DOHH2 (cell line): ENCODE results near the gene RPTN.

Experiments
- EZH2phosphoT487 ChIP-seq: fragments of 200-600 bp; sonication (generic); IDR thresholded peaks from 2 replicates; pipeline ENCODE4 v1.6.1; 2017; ENCODE audit warnings: borderline replicate concordance, mild to moderate bottlenecking, antibody characterized with exemption, low read length, moderate library complexity, mixed read lengths
- TF ChIP-seq, protein P1 (sequence below): fragments of 200-600 bp; sonication (generic); IDR thresholded peaks from one replicate; pipeline ENCODE4 v1.5.1; 2014; ENCODE audit warnings: antibody characterized with exemption, mild to moderate bottlenecking, low read depth, low read length; ENCODE audit not compliant: poor library complexity, severe bottlenecking

DNA sequence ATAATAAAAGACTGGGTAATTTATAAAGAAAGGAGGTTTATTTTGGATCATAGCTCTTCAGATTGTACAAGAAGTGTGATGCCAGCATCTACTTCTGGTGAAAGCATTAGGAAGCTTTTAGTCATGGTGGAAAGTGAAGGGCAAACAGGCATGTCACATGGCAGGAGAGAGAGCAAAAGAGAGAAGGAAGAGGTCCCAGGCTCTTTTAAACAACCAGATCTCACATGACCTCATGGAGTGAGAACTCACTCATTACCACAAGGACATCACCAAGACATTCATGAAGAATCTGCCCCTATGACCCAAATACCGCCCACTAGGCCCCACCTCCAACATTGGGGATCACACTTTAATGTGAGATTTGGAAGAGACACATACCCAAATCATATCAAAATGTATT lies 10.0 kb downstream of the RPTN start:
- TF ChIP-seq, protein P1, sequence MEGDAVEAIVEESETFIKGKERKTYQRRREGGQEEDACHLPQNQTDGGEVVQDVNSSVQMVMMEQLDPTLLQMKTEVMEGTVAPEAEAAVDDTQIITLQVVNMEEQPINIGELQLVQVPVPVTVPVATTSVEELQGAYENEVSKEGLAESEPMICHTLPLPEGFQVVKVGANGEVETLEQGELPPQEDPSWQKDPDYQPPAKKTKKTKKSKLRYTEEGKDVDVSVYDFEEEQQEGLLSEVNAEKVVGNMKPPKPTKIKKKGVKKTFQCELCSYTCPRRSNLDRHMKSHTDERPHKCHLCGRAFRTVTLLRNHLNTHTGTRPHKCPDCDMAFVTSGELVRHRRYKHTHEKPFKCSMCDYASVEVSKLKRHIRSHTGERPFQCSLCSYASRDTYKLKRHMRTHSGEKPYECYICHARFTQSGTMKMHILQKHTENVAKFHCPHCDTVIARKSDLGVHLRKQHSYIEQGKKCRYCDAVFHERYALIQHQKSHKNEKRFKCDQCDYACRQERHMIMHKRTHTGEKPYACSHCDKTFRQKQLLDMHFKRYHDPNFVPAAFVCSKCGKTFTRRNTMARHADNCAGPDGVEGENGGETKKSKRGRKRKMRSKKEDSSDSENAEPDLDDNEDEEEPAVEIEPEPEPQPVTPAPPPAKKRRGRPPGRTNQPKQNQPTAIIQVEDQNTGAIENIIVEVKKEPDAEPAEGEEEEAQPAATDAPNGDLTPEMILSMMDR, result no peak
- no peak for TF ChIP-seq EZH2phosphoT487
